SH-SY5Y (cell line): ENCODE data around the gene KCTD4.

Experiments used
- GATA2 ChIP-seq: IDR thresholded peaks from 2 replicates; pipeline ENCODE4 v1.6.1; 2011; ENCODE audit warnings: mild to moderate bottlenecking, low read depth, low read length
- GATA3 ChIP-seq: IDR thresholded peaks from 2 replicates; pipeline ENCODE4 v1.6.1; 2011; ENCODE audit warnings: low read depth, mild to moderate bottlenecking, low read length, moderate library complexity

- no peak for TF ChIP-seq GATA2
- no peak for TF ChIP-seq GATA3
These were observed 21.4 kb downstream of the KCTD4 start for GRCh38 chr13:45179428-45179827.
